ENCODE data around the gene ABAT.

The ABAT gene

DNA sequence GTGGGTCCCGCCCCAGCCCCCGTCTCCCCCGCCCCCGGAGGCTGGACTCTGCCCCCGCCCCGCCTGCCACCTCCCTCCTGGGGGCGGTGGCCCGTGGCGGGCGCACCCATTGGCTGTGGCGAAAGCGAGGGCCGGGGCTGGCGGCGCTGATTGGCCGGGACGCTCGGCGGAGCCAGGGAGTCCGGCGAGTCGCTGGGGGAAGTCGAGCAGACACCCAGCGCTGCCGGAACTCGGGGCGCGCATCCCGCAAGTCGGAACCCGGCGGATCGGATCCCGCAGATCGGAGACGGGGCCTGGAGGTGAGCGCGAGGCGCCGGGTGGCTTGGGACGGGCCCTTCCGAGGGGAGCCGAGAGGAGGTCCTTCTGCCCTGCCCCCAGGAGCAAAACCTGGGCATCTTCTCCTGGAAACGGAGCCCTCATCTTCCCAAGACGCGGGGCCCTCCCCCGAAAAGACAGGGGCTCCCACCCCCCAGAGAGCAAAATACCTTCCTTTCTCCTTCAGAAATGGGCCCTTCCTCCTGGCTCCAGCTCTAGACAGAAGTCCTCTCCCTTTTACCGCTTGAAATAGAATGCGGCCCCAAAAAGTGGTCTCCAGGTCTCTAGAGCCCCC is at the start of gene ABAT:
ABAT (plus strand) TSS at position 205 of the 610 bp plus-strand sequence. CDS start 61,123 bp downstream, outside the sequence.
- peak; percentile 84 for DNase-seq (ENCODE audit: low read depth in 2 of 2)

GRCh38 chr16:8625491-8626087 is 48.8 kb upstream of the ABAT start:
- no peak for DNase-seq (ENCODE audit: low read depth in 2 of 2)

DNA sequence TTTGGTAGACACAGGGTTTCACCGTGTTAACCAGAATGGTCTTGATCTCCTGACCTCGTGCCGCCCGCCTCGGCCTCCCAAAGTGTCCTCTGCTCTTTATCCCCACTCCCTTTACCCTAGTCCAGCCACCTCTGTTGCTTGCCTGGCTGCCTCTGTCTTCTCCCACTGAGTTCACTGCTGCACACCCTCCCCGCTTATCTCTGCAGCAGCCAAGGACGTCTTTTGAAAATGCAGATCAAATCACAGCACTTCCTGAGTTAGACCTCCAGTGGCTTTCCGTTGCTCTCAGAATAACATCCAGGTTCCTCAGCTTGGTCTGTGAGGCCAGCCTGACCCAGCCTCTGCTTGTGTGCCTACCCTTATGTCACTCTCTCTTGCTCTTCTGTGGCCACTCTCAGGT is 47.5 kb upstream of the ABAT start:
- DNase-seq (ENCODE audit: low read depth in 2 of 2), result no peak

DNA sequence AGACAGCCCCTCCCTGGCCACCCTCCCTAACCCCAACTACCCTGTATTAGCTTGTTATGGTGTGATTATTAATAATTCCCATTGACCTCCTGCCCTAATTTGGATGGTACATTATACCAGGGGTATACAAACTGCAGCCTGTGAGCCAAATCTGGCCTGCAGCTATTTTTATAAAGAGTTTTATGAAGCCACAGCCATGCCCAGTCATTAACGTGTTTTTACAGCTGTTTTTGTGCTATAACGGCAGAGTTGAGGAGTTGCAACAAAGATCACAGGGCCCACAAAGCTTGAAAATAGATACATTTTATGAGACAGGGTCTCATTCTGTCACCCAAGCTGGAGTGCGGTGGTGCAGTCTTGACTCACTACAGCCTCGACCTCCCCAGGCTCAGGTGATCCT is 47.0 kb upstream of the ABAT start:
- DNase-seq (ENCODE audit: low read depth in 2 of 2), result no peak

- no peak for DNase-seq (ENCODE audit: low read depth in 2 of 2)
Measured at GRCh38 chr16:8628981-8629725, 45.3 kb upstream of the ABAT start.

GRCh38 chr16:8630255-8630953 is 44.0 kb upstream of the ABAT start:
- no peak for DNase-seq (ENCODE audit: low read depth in 2 of 2)

- DNase-seq (ENCODE audit: low read depth in 2 of 2), result no peak
Measured at GRCh38 chr16:8631373-8631772, 43.0 kb upstream of the ABAT start.

DNA sequence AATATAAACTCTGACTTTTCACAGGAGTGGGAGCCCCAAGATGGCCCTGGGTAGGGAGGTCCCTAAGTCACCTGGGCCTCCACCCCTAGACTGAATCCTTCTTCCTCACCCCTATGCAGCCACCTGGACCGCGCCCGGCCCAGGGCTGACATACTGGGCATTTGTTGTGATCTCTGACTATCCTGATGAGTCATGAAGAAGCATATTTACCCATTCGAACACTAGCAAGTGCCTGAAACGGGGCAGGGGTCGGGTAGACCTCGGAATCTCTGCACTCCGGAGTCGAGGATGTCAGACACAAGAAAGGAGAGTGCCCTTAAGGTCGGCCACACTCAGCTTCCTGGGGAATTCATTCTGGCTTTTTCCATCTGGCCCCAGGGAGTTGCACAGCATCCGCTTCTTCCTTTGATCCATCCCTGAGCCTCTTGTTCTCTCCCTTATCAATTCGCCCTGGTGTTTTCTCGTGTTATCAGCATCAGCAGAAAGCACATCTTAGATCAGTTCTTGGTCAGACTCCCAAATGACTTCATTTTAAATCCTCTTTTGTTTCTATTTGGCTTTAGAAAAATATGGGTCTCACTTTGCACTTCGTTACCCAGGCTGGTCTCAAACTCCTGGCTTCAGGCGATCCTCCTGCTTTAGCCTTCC is 42.5 kb upstream of the ABAT start:
- DNase-seq (ENCODE audit: low read depth in 2 of 2), result no peak

DNA sequence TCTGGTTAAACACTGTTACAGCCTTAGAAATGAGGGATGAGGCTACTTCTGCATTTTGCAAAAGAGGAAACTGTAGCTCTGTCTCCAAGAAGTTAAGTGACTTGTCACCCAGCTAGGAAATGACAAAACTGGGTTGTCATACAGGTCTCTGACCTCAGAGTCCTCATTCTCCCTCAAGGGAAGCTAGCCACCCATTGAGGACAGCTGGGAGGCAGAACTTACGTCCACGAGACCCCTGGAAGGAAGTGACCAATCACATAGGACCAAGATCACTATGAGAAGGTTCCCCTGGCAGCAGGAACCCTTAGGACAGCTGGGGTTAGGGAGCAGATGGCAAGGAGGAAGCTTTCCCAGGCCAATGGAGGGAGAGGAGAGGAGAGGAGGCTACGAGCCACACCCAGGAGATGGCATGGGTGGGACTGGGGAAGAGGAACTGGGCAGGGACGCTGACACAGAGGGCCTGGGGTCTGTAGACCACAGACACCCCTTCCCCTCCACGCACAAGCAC is 41.7 kb upstream of the ABAT start:
- no peak for DNase-seq (ENCODE audit: low read depth in 2 of 2)

DNA sequence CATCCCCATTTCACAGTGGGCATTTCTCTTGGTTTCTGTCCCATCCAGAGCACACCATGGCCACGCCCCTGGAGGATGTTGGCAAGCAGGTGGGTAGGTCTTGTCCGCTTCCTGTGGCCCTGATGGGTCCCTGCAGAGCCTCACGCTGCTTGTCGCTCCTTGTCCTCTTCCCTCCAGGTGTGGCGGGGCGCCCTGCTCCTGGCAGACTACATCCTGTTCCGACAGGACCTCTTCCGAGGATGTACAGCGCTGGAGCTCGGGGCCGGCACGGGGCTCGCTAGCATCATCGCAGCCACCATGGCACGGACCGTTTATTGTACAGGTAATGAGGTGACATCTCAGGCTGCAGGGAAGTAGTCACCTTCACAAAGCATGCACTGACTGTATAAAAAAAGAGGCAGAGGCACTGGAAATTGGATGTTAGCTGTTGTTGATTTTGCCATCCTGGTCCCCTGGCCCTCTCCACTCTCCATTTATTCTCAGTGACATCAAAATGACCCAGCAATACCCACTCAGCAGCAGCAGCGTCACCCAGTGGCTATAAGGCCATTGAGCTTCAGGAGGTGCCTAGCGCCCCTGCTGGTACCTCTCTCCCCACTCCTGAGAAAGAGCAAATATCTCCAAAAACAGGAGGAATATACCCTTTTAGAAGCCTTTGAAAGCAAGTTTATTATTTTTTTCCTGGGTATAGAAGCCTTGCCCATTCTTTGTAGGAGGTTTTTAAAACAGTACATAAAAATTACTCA is 39.3 kb upstream of the ABAT start:
- DNase-seq (ENCODE audit: low read depth in 2 of 2), result no peak

DNA sequence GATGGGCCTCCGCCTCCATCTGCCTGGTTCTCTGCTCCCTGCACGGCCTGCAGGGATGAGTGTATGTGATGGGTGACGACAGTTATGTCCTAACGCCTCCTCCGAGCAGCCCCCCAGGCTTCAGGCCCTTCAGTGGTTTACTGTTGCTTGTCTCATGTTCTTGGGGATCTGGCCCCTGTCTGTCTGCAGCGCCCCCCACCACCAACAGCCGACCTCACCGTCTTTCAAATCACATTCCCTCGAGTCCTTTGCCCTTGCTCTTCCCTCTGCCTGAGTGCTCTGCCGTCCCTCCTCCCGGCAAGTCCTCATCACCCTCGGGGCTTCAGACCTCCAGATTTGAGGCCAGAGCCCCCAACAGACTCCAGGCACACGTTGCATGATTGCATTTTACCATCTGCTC is 34.7 kb upstream of the ABAT start:
- DNase-seq (ENCODE audit: low read depth in 2 of 2), result no peak

DNA sequence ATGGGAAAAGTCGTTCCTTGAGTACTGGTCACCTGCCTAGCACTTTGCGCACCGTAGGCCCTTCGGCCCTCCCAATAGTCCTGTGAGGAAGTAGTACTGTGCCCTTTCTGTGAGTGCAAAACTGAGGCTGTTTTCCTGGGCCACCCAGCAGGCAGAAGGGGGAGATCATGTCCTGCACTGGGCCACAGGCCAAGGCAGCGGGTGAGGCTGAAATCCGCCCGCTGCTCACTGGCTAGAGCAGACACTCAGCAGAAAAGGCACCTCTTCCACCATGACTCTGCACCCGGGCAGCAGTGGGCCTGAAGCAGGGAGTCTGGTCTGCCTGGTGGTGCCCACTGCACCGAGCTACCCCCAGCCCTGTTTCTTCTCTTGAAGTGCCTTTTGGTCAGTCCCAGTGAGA is 32.7 kb upstream of the ABAT start:
- DNase-seq (ENCODE audit: low read depth in 2 of 2), result no peak

DNA sequence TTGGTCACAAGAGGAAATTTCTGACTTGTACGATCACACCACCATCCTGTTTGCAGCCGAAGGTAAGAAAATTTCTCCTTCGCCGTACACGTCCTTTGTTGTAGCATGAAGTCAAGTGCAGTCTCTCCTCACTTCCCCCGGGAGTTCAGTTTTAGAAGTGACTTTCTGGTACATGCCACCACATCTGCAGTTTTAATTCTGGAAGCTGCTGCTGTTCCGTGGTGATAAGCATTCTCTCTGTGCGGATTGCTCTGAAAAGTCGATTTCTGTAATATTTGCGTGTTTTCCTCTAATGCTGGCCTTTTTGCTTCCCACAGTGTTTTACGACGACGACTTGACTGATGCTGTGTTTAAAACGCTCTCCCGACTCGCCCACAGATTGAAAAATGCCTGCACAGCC is 32.3 kb upstream of the ABAT start:
- no peak for DNase-seq (ENCODE audit: low read depth in 2 of 2)

GRCh38 chr16:8644211-8645140 is 29.9 kb upstream of the ABAT start:
- DNase-seq (ENCODE audit: low read depth in 2 of 2), result no peak

DNA sequence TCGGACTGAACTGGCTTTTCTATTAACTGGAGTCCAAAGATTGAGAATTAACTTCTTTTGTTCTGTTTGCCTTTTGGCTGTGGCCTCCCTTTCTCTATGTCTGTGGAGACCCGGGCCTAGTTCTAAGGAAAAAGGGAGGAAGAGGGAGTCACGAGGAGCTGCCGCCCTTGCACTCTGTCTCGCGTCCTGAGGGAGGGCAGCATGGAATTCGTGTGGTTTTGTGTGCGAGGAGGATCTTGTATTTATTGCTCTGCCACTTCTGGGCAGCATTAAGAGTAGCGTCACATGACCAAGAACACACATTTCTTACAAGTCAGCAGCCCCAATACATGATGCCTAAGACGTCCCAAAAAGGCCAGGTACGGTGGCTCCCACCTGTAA is 29.3 kb upstream of the ABAT start:
- no peak for DNase-seq (ENCODE audit: low read depth in 2 of 2)

GRCh38 chr16:8645831-8646230 is 28.6 kb upstream of the ABAT start:
- no peak for DNase-seq (ENCODE audit: low read depth in 2 of 2)

DNA sequence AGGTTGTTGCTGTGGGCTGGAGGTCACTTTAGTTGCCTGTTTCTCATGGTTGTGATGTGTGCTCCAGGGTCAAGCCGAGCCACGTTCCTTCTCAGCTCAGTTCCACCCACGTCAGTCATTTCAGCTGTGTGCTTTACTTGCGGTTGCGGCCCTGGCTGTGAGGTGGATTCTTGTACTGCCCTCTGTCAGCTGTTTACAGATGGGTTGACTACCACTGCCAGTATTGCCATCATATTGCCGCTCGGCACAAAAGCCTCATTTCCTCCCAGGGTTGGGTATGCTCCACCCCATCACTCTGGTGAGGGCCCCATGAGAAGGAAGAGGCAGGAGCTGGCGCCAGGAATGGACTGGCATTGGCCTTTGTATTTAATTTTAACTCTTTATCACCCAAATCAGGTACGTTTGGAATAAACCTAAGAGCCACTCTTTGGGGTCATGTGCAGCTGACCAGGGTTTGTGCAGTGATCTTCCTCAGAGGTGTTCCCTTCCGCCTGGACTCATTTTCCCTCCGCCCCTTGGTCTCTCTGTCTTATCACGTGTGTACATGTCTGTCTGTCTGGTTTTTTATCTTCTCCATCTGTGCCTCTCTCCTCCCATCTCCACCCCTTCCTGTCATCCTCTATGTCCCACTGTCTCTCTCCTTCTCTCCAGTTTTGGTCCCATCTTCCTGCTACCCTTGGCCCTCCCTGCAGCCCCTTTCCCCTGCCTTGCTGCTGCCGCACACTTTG is 27.9 kb upstream of the ABAT start:
- no peak for DNase-seq (ENCODE audit: low read depth in 2 of 2)

GRCh38 chr16:8647721-8648318 is 26.6 kb upstream of the ABAT start:
- no peak for DNase-seq (ENCODE audit: low read depth in 2 of 2)

DNA sequence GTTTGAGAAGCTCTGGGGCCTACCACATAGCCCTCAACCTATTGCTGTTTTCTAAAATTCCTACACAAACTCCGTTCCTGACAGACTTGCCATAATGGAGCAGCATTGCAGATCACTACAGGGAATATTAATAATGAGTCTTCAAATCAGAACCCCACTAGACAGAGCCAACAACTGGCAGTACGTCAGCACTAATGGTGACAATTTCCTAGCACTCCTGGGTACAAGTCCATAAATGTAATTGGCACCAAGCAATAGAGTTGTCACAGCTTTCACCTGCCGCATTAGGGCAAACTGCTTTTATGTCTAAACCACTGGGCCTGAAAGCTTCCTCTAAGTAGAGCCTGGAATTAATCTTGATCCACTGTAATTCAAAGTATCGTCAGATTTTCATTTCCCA is 25.5 kb upstream of the ABAT start:
- no peak for DNase-seq (ENCODE audit: low read depth in 2 of 2)

Measured in stimulated activated CD8-positive, alpha-beta memory T cell treated with anti-CD3 and anti-CD28 coated beads, Interleukin-15, amount 100 ng/mL, for 48 hours (primary cell).